GM19035 (cell line): ENCODE measurements around the gene NRGN.
A peak's percentile ranks its signal among the peaks of the same experiment; 100 is the strongest.

ENCODE experiments used
- ATAC-seq: cut with Tn5 transposase; IDR thresholded peaks from one replicate; pipeline ENCODE4 v1.9.1; 2021; ENCODE audit not compliant: unreplicated experiment

Gene NRGN

GRCh38 chr11:124738713-124739478 is 846 bp upstream of the NRGN start:
- no peak for ATAC-seq

- peak; percentile 31 for ATAC-seq
Measured at GRCh38 chr11:124740277-124740882, 638 bp downstream of the NRGN start.

- no peak for ATAC-seq
Measured at GRCh38 chr11:124742555-124742954, 2.8 kb downstream of the NRGN start.

- no peak for ATAC-seq
Measured at GRCh38 chr11:124743050-124743449, 3.3 kb downstream of the NRGN start.

GRCh38 chr11:124745270-124745834 is 5.6 kb downstream of the NRGN start:
- ATAC-seq, result no peak

- ATAC-seq, result peak; percentile 17
Measured at GRCh38 chr11:124745835-124746620, 6.3 kb downstream of the NRGN start.

- peak; percentile 92 for ATAC-seq
Measured at GRCh38 chr11:124746621-124747243, 7.0 kb downstream of the NRGN start.

GRCh38 chr11:124747406-124748099 is 7.8 kb downstream of the NRGN start:
- no peak for ATAC-seq

GRCh38 chr11:124748100-124748418 is 8.3 kb downstream of the NRGN start:
- ATAC-seq, result no peak

GRCh38 chr11:124748481-124749343 is 9.0 kb downstream of the NRGN start:
- ATAC-seq, result no peak

GRCh38 chr11:124749912-124750311 is 10.2 kb downstream of the NRGN start:
- no peak for ATAC-seq

GRCh38 chr11:124751391-124751740 is 11.6 kb downstream of the NRGN start:
- ATAC-seq, result no peak

- ATAC-seq, result no peak
Measured at GRCh38 chr11:124751741-124752470, 12.2 kb downstream of the NRGN start, which contains the start of gene VSIG2. TSS of gene VSIG2 (minus strand) at chr11:124752255. CDS start at chr11:124752137, 118 bp downstream.

GRCh38 chr11:124752471-124753102 is 12.8 kb downstream of the NRGN start:
- no peak for ATAC-seq

- ATAC-seq, result no peak
Measured at GRCh38 chr11:124753205-124753604, 13.5 kb downstream of the NRGN start.

- no peak for ATAC-seq
Measured at GRCh38 chr11:124753624-124754023, 13.9 kb downstream of the NRGN start.

- ATAC-seq, result no peak
Measured at GRCh38 chr11:124754309-124754708, 14.6 kb downstream of the NRGN start.

- ATAC-seq, result no peak
Measured at GRCh38 chr11:124754710-124755109, 15.0 kb downstream of the NRGN start.
